Measurements from ENCODE around the gene AEBP1.

The AEBP1 gene

DNA sequence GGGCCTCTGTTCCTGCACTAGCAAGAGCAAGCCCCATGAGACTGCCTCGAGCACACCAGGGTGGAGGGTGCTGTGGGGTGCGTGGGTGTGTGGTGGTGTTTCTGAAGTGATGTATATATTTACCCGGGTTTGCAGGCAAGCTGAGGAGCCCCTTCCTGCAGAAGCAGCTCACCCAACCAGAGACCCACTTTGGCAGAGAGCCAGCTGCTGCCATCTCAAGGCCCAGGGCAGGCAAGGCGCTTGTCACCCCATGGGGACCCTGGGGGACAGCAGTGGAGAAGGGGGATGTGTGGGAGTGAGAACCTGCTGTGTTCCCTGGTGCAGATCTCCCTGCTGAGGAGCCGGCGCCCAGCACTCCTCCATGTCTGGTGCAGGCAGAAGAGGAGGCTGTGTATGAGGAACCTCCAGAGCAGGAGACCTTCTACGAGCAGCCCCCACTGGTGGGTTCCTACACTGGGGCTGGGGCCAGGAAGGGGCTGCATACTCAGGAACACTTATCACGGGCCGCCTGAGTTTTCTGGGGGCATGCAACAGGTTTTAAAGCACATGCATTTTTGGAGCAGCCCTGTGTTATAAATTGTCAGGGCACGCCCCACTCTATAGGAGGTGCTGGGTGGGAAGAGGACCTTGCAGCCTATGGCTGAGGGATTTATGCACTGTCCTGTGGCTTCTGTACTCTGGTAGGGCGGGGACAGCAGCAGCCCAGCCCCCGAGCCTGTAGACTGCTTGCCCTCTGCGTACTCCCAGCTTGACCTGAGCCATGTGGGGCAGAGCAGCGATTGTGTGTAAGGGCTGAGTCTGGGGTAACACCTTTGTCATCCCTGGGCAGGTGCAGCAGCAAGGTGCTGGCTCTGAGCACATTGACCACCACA, 44.7 kb upstream of the AEBP1 start:
- DNase-seq, result peak; percentile 16 to 62
- Histone ChIP-seq H3K27ac (no peak overlapping the region), H3K9me3 (no peaks in the 10 kb centered on the region), H3K36me3 (peaks cover 47 to 81% (median 72%) of the 10 kb centered on the region in 3 donors), H3K4me3 (no peak overlapping the region), H3K4me1 (peaks cover 0 to 27% (median 21%) of the 10 kb centered on the region in 4 donors), H3K27me3 (no peaks in the 10 kb centered on the region)
- no peak for TF ChIP-seq CTCF (IDR thresholded peaks at IDR 0.05)
- intact Hi-C loops (cut with DNase I; ENCODE audit: low total_unique reads), result loop anchor here (5.0 kb wide), 1 partner anchor 438 kb away; no protein-coding TSS in a partner anchor

DNA sequence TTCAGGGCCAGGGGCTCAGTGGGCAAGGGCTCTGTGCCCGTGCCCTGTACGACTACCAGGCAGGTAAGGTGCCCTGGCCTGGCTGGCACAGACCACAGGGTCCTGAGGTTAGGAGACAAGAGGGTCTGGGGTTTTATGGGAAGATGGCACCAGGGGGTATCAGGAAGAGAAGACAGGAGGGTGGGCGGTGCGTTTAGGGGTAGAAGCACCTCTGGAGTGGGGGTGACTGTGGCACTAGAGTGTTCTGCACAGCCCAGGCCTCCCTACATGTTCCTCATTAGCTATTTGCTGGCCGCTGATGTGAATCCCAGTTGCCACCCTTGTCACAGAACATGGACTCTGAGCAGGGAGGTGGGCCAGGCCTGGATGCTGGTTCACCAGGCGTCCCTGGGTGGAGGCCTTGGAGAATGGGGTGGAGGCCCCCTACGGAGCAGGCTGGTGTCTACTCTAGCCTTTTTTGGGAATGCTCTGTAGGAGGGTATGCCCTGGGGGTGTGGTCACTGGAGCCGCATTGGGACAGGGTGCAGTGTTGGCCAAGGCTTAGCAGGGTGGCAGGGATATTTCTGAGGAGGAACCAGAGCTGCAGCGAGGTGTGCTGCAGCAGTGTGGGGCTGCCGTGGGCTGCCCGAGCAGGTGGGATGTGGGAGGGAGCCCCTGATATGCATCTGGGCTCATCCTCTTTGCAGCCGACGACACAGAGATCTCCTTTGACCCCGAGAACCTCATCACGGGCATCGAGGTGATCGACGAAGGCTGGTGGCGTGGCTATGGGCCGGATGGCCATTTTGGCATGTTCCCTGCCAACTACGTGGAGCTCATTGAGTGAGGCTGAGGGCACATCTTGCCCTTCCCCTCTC, 43.8 kb upstream of the AEBP1 start:
- Histone ChIP-seq H3K9me3 (no peaks in the 10 kb centered on the region), H3K27me3 (no peaks in the 10 kb centered on the region), H3K4me3 (no peak overlapping the region), H3K36me3 (peaks cover 41 to 72% (median 63%) of the 10 kb centered on the region in 3 donors), H3K27ac (no peak overlapping the region), H3K4me1 (peaks cover 0 to 35% (median 29%) of the 10 kb centered on the region in 4 donors)
- intact Hi-C loops (cut with DNase I; ENCODE audit: low total_unique reads), result loop anchor here (5.0 kb wide), 1 partner anchor 437 kb away; no protein-coding TSS in a partner anchor
- no peak for TF ChIP-seq CTCF (IDR thresholded peaks at IDR 0.05)
- DNase-seq, result peak in 1 of 2 donors; percentile 53

DNA sequence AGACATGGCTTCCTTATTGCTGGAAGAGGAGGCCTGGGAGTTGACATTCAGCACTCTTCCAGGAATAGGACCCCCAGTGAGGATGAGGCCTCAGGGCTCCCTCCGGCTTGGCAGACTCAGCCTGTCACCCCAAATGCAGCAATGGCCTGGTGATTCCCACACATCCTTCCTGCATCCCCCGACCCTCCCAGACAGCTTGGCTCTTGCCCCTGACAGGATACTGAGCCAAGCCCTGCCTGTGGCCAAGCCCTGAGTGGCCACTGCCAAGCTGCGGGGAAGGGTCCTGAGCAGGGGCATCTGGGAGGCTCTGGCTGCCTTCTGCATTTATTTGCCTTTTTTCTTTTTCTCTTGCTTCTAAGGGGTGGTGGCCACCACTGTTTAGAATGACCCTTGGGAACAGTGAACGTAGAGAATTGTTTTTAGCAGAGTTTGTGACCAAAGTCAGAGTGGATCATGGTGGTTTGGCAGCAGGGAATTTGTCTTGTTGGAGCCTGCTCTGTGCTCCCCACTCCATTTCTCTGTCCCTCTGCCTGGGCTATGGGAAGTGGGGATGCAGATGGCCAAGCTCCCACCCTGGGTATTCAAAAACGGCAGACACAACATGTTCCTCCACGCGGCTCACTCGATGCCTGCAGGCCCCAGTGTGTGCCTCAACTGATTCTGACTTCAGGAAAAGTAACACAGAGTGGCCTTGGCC, 43.0 kb upstream of the AEBP1 start:
- H3K4me3 ChIP-seq, result no peak overlapping the region
- no peaks in the 10 kb centered on the region for H3K9me3 ChIP-seq
- intact Hi-C loops (cut with DNase I; ENCODE audit: low total_unique reads), result loop anchor here (5.0 kb wide), 1 partner anchor 436 kb away; no protein-coding TSS in a partner anchor
- H3K4me1 ChIP-seq, result peaks cover 0 to 43% (median 36%) of the 10 kb centered on the region in 4 donors
- H3K36me3 ChIP-seq, result peaks cover 41 to 66% (median 58%) of the 10 kb centered on the region in 3 donors
- peak; percentile 6 to 47 for DNase-seq
- no peaks in the 10 kb centered on the region for H3K27me3 ChIP-seq
- H3K27ac ChIP-seq, result no peak overlapping the region
- TF ChIP-seq CTCF (IDR thresholded peaks at IDR 0.05), result no peak

- DNase-seq, result peak in 1 of 2 donors; percentile 23
- Histone ChIP-seq H3K4me1 (peaks cover 0 to 49% (median 40%) of the 10 kb centered on the region in 4 donors), H3K27me3 (no peaks in the 10 kb centered on the region), H3K27ac (peak overlapping the region in 1 of 2 donors; percentile 37), H3K36me3 (peaks cover 37 to 60% (median 52%) of the 10 kb centered on the region in 3 donors), H3K9me3 (no peaks in the 10 kb centered on the region), H3K4me3 (no peak overlapping the region)
- no peak for TF ChIP-seq CTCF (IDR thresholded peaks at IDR 0.05)
- intact Hi-C loops (cut with DNase I; ENCODE audit: low total_unique reads), result loop anchor here (5.0 kb wide), 1 partner anchor 436 kb away; no protein-coding TSS in a partner anchor
Measured at GRCh38 chr7:44061645-44062179, 42.4 kb upstream of the AEBP1 start.
